NCI-H1930 (cell line): ENCODE data around the gene C4A.
"Not testable (repeated sequence)": the region's sequence is repeated elsewhere in the genome, so short reads cannot be mapped to it uniquely, and the experiment has no call there.

Experiments
- DNase-seq, 2 experiments: peaks; one replicate each; lab custom pipeline; 2025; lab: John Stamatoyannopoulos, UW

C4A gene

DNA sequence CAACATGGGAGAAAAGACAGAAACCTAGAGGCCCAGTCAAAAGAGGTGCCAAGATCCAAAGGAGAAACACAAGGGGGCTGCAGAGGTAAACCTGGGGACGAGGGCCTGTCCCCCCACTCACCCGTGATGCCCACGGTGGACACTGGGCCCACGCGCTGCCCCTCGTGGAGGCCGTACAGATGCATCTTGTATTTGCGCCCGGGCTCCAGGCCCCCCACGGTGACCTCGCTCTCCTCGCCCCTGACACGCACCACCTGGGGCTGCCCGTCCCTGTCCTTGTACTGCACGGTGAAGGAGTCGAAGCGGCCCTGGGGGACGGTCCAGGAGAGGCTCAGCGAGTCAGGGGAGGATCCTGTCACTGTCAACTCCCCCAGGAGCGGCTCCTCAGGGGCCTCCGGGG is 67.3 kb downstream of the C4A start:
- DNase-seq = not testable (repeated sequence)

DNA sequence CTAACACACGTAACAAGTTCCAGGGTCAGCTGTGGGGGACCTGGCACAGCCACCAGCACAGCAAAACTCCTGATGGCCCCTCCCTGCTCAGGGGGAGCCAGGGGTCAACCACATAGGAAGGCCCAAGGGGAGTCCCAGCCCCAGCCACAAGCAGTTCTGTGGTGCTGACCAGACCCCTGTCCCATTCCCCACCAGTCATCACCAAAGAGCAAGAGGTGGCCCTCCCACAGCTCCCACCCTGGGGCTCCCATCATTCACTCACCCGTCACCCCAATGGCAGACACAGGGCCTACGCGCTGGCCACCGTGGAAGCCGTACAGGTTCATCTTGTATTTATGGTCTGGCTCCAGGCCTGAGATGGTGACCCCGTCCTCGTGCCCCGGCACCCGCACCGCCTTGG is 67.9 kb downstream of the C4A start:
- DNase-seq = not testable (repeated sequence)

DNA sequence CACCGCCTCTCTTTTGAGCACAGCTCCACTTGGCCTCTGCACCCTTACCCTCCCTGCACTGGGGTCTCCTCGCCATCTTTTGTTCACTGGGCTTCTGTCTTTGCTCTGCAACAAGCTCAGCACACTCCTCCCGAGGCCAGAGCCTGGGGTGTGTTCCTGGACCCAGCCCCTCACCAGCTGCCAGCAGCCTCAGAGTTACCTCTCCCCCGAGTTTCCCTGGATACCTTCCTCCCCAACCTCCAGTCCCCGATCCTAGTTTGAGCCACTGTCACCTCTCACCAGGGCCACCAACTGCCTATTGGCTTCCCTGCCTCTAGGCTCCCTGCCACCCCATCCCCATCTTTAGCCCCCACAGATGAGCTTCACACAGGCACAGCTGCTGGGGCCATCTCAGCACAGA is 68.7 kb downstream of the C4A start:
- no peak for DNase-seq
